ENCODE measurements around the gene GALNT2.

DNA sequence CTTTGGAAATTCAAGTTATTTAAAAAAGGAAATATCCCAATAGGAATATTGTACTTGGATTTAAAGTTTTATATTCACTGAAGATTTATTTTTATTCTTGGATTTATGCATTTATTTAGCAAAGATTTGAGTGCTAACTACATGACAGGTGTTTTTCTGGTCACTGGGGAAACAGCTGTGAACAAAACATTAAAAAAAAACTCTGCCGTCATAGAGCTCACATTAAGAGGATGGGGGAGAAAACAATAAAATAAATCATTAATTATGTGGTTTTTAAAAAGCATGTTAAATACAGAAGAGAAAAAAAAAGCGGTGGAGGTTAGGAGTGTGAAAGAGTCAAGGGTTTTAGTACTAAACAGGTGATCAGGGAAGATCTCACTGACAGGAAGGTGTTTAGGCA lies 149.9 kb downstream of the GALNT2 start:
- TF ChIP-seq, protein P1, sequence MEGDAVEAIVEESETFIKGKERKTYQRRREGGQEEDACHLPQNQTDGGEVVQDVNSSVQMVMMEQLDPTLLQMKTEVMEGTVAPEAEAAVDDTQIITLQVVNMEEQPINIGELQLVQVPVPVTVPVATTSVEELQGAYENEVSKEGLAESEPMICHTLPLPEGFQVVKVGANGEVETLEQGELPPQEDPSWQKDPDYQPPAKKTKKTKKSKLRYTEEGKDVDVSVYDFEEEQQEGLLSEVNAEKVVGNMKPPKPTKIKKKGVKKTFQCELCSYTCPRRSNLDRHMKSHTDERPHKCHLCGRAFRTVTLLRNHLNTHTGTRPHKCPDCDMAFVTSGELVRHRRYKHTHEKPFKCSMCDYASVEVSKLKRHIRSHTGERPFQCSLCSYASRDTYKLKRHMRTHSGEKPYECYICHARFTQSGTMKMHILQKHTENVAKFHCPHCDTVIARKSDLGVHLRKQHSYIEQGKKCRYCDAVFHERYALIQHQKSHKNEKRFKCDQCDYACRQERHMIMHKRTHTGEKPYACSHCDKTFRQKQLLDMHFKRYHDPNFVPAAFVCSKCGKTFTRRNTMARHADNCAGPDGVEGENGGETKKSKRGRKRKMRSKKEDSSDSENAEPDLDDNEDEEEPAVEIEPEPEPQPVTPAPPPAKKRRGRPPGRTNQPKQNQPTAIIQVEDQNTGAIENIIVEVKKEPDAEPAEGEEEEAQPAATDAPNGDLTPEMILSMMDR (IDR thresholded peaks at IDR 0.05) = no peak
- no peak for TF ChIP-seq EZH2 (IDR thresholded peaks at IDR 0.05; ENCODE audit: borderline replicate concordance, insufficient read depth, low read depth, low read length, poor library complexity, severe bottlenecking)
